Esophagus muscularis mucosa (tissue), 4 donors: ENCODE measurements around the gene CCDC50. TPM values are rescaled to one million over a fixed set of nuclear protein-coding genes. Genes with fewer than 3 reads are reported as not detected.

ENCODE experiments used
- DNase-seq: peaks from one replicate; pipeline ENCODE4 v3.0.0-alpha.2; 2017; ENCODE audit errors: extremely low spot score
- H3K27ac ChIP-seq, 4 donors: fragments of 200-600 bp; sonication (generic); replicated peaks in 1 of 4; 1 replicate in 3 of 4; 2 replicates in 1 of 4; pipeline ENCODE4 v1.5.1; 2016 to 2019; ENCODE audit warnings: mild to moderate bottlenecking in 1 of 4
- H3K27me3 ChIP-seq, 4 donors: fragments of 200-600 bp; sonication (generic); one replicate each; pipeline versions ENCODE4 v1.5.1 to v1.6.0; 2016 to 2019
- H3K36me3 ChIP-seq, 4 donors: fragments of 200-600 bp; sonication (generic); one replicate each; pipeline ENCODE4 v1.5.1; 2016 to 2019
- H3K4me1 ChIP-seq, 4 donors: fragments of 200-600 bp; sonication (generic); one replicate each; pipeline ENCODE4 v1.5.1; 2016 to 2019
- H3K4me3 ChIP-seq, 4 donors: fragments of 200-600 bp; sonication (generic); 1 replicate in 2 of 4; 2 replicates in 2 of 4; pipeline ENCODE4 v1.5.1; 2016 to 2019; ENCODE audit warnings: mild to moderate bottlenecking in 4 of 4, moderate library complexity in 1 of 4
- H3K9me3 ChIP-seq, 4 donors: fragments of 200-600 bp; sonication (generic); 1 replicate in 3 of 4; 2 replicates in 1 of 4; pipeline ENCODE4 v1.5.1; 2016 to 2019
- EP300 ChIP-seq: sonication (generic); formaldehyde crosslinking; IDR thresholded peaks from one replicate; pipeline ENCODE4 v1.6.1; 2017; ENCODE audit warnings: antibody characterized with exemption
- POLR2A ChIP-seq: fragments of 450-650 bp; IDR thresholded peaks from one replicate; pipeline ENCODE4 v1.6.1; 2017; ENCODE audit warnings: antibody characterized with exemption, moderate library complexity, mild to moderate bottlenecking, low read depth
- POLR2AphosphoS5 ChIP-seq, 2 donors: sonication (generic); formaldehyde crosslinking; IDR thresholded peaks; one replicate each; pipeline ENCODE4 v1.6.1; 2017; ENCODE audit warnings: antibody characterized with exemption in 2 of 2
- WGBS: methylation state at CpG from one replicate; pipeline ENCODE4 v1.1.5; 2018; 5-methylcytosine and 5-hydroxymethylcytosine counted together
- intact Hi-C: fragments of 100-400 bp; cut with DNase I; formaldehyde crosslinking; loops from one replicate; pipeline ENCODE4 v1.15.1; 2023
- total RNA-seq, 4 donors: library from RNA; depleted of rRNA; stranded (reverse); fragments of >200 nt; gene quantifications; one replicate each; pipeline versions ENCODE4 v1.1.0 to v1.2.1, GENCODE V29; 2016
- TF ChIP-seq, protein P1 (sequence below), 3 experiments: fragments of 200-600 bp in 2 of 3; fragments of 450-650 bp in 1 of 3; sonication (generic) in 2 of 3; IDR thresholded peaks; one replicate each; pipeline ENCODE4 v1.5.1; 2017 to 2019; ENCODE audit warnings: antibody characterized with exemption in 3 of 3, mild to moderate bottlenecking in 2 of 3, moderate library complexity in 1 of 3

The CCDC50 gene
- total RNA-seq, 4 donors from 2014 or later = 141 to 192 (median 165) TPM

DNA sequence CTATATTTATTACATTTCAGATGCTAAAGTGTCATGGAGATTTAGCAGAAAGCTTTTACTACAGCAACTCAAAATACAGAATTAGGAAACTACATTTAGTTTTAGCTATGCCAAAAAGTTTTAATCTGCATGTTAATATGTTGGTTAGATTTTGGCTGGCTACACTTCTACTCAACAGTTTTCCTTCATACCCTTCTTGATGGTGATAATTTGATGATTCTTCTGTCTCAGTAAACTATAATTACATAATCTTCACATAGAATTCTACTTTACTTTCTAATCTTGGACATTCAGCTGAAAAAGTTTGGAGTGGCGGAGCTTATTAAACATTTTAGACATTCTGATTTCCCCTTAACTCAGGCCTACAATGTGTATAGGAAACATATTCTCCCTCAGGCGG is 11.2 kb downstream of the CCDC50 start:
- no peak for DNase-seq
- intact Hi-C loops = no loop called here
- TF ChIP-seq POLR2A (no peak), POLR2AphosphoS5 (IDR thresholded peaks at IDR 0.05) (no peak), EP300 (no peak)
- TF ChIP-seq, protein P1, sequence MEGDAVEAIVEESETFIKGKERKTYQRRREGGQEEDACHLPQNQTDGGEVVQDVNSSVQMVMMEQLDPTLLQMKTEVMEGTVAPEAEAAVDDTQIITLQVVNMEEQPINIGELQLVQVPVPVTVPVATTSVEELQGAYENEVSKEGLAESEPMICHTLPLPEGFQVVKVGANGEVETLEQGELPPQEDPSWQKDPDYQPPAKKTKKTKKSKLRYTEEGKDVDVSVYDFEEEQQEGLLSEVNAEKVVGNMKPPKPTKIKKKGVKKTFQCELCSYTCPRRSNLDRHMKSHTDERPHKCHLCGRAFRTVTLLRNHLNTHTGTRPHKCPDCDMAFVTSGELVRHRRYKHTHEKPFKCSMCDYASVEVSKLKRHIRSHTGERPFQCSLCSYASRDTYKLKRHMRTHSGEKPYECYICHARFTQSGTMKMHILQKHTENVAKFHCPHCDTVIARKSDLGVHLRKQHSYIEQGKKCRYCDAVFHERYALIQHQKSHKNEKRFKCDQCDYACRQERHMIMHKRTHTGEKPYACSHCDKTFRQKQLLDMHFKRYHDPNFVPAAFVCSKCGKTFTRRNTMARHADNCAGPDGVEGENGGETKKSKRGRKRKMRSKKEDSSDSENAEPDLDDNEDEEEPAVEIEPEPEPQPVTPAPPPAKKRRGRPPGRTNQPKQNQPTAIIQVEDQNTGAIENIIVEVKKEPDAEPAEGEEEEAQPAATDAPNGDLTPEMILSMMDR (IDR thresholded peaks at IDR 0.05) = no peak
- Histone ChIP-seq H3K9me3 (no peaks in the 10 kb centered on the region), H3K4me1 (peaks cover 59 to 95% (median 87%) of the 10 kb centered on the region in 4 donors), H3K4me3 (no peak overlapping the region), H3K36me3 (no peaks in the 10 kb centered on the region), H3K27me3 (no peaks in the 10 kb centered on the region), H3K27ac (no peak overlapping the region)
- WGBS = 93% methylated on average over 2 of the region's 2 CpGs

DNA sequence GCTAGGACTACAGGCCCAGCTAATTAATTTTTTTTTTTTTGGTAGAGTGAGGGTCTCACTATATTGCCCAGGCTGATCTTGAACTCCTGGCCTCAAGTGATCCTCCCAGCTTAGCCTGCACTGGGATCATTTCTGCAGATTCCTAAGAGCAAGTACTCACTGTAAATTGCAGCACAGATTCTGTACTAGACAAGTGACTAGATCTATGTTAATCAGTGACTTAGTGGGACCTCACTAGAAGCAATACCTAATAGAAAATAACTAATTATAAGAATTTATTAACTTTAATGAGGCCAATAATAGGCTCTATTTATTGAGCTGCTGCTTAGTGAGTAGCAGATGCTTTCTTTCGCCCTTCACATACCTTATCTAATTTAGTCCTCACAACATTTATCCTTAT is 11.8 kb downstream of the CCDC50 start:
- H3K36me3 ChIP-seq = no peaks in the 10 kb centered on the region
- no peak overlapping the region for H3K4me3 ChIP-seq
- TF ChIP-seq, protein P1 (IDR thresholded peaks at IDR 0.05) = no peak
- TF ChIP-seq POLR2A (no peak), EP300 (no peak), POLR2AphosphoS5 (IDR thresholded peaks at IDR 0.05) (no peak)
- DNase-seq = no peak
- no peak overlapping the region for H3K27ac ChIP-seq
- intact Hi-C loops = no loop called here
- H3K9me3 ChIP-seq = no peaks in the 10 kb centered on the region
- peaks cover 53 to 97% (median 88%) of the 10 kb centered on the region in 4 donors for H3K4me1 ChIP-seq
- H3K27me3 ChIP-seq = no peaks in the 10 kb centered on the region
- 100% methylated on average over 1 of the region's 1 CpG for WGBS

DNA sequence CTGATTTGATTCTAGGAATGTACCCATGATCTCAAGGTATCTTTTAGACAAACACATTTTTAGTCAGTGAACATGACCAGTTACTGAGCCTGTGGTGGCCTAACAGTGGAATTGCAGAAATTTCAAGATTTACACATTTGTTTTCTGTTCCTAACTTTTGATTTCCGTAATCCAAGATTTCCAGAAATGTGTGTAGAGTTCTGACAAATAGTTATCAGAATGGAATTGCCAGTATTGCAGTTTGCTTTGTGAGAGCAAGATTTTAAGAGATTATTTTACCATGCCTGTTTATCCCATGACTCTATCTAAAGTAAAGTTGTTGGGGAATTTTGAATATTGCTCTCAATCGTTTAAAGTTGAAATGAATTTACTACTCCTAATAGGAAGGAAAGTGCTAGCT is 12.8 kb downstream of the CCDC50 start:
- Histone ChIP-seq H3K9me3 (no peaks in the 10 kb centered on the region), H3K4me3 (no peak overlapping the region), H3K36me3 (no peaks in the 10 kb centered on the region), H3K27ac (no peak overlapping the region), H3K4me1 (peaks cover 55 to 97% (median 91%) of the 10 kb centered on the region in 4 donors), H3K27me3 (no peaks in the 10 kb centered on the region)
- DNase-seq = no peak
- TF ChIP-seq, protein P1 (IDR thresholded peaks at IDR 0.05) = no peak
- no peak for TF ChIP-seq EP300
- no peak for TF ChIP-seq POLR2AphosphoS5 (IDR thresholded peaks at IDR 0.05)
- no peak for TF ChIP-seq POLR2A
- whole genome bisulfite sequencing = 55% methylated on average over 2 of the region's 2 CpGs
- intact Hi-C loops = no loop called here

DNA sequence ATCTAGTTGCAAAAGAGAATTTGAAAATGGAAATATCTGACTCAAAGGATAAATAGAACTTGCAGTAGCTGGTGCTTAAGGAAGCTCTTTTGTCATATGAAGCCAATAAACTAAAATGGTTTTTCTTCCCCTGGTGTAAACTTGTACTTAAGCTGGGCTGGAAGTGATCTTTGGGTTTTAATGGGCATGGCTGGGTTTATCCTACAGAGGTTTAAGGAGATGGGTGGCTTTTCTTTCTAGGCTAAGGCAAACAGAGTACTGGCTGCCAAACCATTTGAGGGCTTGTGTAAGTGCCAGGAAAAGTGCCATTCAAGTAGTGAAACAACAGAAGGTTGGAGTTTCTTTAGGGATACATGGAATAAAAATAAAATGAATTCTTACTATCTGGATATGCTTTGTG is 13.2 kb downstream of the CCDC50 start:
- H3K4me3 ChIP-seq = no peak overlapping the region
- no peak overlapping the region for H3K27ac ChIP-seq
- no peaks in the 10 kb centered on the region for H3K36me3 ChIP-seq
- TF ChIP-seq POLR2A = no peak
- no peak for TF ChIP-seq POLR2AphosphoS5 (IDR thresholded peaks at IDR 0.05)
- TF ChIP-seq, protein P1 (IDR thresholded peaks at IDR 0.05) = no peak
- no peak for TF ChIP-seq EP300
- no peaks in the 10 kb centered on the region for H3K9me3 ChIP-seq
- intact Hi-C loops = no loop called here
- no peaks in the 10 kb centered on the region for H3K27me3 ChIP-seq
- H3K4me1 ChIP-seq = peaks cover 58 to 97% (median 91%) of the 10 kb centered on the region in 4 donors
- no peak for DNase-seq

DNA sequence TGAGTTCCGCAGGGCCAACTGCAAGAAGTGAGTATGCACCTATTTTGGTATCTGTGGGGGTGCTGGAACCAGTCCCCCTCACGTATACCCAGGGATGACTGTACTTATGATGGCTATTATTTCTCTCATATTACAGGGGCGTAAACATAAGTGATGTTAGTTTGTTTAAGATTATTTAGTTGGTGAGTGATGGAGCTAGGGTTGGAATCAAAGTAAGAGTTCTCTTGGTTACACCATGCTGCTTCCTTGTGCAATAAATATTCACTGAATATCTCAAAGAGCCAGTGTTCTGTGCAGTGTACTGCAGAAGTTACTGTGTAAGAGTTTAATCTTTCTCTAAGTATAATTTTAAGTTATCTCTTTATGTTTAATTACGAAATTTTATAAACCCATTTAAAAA is 13.9 kb downstream of the CCDC50 start:
- intact Hi-C loops = no loop called here
- Histone ChIP-seq H3K4me3 (no peak overlapping the region), H3K36me3 (no peaks in the 10 kb centered on the region), H3K9me3 (no peaks in the 10 kb centered on the region), H3K27ac (no peak overlapping the region), H3K27me3 (no peaks in the 10 kb centered on the region), H3K4me1 (peaks cover 53 to 97% (median 91%) of the 10 kb centered on the region in 4 donors)
- DNase-seq = no peak
- TF ChIP-seq POLR2A = no peak
- TF ChIP-seq, protein P1 (IDR thresholded peaks at IDR 0.05) = no peak
- no peak for TF ChIP-seq EP300
- TF ChIP-seq POLR2AphosphoS5 (IDR thresholded peaks at IDR 0.05) = no peak
- WGBS = 84% methylated on average over 4 of the region's 4 CpGs
